T47D (cell line): ENCODE measurements around the gene WDR86.

ENCODE experiments used
- DNase-seq, 2 experiments: peaks; one replicate each; pipeline versions ENCODE4 v3.0.0 to v3.0.0-alpha.2; 2011 to 2012; ENCODE audit warnings: low read depth in 1 of 2, low spot score in 1 of 2
- JUND ChIP-seq: IDR thresholded peaks from 2 replicates; pipeline ENCODE4 v1.6.1; 2012; ENCODE audit warnings: low read depth
- in situ Hi-C: cut with HindIII; loops from 2 replicates; pipeline ENCODE4 v1.10.0; 2016; ENCODE audit warnings: low sequenced_read_pairs, low pct_unique_long_range_greater_than_20kb

WDR86 gene

DNA sequence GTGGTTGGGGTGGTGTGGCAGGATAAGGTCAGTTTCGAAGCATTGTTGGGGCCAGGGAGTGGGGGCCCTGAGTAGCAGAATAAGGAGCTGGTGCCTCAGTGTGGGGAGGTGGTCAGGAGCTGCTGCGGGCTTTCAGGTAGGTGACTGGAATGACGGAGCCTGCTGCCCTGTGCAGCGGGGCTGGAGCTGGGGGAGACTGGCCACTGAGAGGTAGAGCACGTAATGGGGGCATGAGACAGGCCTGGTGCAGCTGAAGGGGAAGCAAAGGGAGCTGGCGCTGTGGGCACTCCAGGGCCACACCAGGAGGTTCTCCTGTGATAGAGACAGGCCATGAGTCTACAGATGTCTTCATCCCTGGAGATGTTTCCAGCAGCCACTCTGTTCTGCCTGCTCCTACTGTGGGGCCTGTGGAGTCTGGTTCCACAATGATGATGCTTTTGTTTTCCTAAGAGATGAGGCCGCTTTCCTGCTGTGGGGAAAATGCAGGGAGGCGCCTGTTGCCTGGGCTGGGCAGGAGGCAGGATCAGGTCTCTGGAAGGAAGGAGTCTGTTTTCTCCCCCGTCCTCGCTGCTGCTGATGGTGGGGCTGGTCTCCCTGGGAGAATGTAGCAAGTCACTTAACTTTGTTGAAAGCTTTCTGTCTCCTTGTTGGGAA, 37.1 kb downstream of the WDR86 start:
- TF ChIP-seq JUND, result no peak
- in situ Hi-C loops, result no loop called here
- DNase-seq, result no peak

DNA sequence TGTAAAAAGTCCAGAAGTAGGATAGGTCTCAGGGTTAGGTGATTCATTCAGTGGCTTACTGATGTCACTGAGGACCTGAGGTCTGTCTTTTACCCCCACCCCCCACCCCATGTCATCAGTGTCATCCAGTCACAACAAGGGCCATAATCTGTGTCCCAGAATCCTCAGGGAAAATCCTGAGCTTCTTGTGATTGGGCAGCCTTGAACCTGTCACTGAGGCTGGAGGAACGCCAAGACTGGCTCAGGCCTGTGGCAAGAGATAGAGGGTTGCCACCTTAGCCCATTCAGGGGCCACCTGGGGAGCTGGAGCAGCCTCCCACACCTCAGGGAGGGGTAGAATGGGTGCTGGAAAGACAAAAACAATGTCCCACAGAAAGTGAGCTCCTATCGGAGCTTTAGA, 38.6 kb downstream of the WDR86 start:
- in situ Hi-C loops, result no loop called here
- no peak for DNase-seq
- TF ChIP-seq JUND, result no peak

DNA sequence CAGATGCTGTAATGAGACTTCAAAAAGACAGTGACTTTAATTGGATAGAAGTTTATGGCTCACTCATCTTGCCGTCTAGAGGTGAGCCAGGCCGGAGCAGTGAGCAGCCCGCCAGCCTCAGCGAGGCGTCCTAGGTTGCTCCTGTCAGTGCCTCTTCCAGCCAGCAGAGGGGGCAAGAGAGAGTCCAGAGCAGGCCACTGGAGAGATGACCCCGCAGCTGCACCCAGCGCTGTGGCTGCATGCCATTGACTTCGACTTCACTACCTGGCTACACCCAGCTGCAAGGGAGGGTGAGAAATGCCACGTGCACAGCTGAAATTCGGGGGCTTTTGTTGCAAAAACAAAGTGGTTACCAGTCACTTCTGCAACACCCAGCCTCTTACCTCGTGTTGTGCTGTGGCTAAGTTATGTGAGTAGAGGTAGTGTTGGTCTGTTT, 41.7 kb downstream of the WDR86 start:
- DNase-seq, result peak; percentile 55 to 71
- in situ Hi-C loops, result no loop called here
- no peak for TF ChIP-seq JUND

DNA sequence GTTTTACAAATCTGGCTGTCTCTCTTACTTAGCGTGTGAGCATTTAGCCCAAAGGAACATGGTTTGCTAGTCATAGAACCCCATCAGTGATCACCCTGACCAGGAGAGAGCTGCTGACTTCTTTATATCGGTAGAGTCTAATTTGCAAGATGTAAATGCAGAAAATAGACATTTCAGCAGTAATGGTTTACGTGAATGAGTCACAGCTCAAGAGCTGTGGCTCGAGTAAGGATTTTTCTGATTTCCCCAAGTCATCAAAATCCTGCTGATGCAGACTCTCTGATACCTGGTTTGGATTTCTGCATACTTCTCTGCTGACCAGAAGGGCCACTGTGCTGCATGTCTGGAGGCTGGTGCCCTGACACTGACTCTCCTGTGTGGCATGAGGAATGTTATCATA, 42.6 kb downstream of the WDR86 start:
- TF ChIP-seq JUND, result no peak
- in situ Hi-C loops, result no loop called here
- DNase-seq, result no peak

DNA sequence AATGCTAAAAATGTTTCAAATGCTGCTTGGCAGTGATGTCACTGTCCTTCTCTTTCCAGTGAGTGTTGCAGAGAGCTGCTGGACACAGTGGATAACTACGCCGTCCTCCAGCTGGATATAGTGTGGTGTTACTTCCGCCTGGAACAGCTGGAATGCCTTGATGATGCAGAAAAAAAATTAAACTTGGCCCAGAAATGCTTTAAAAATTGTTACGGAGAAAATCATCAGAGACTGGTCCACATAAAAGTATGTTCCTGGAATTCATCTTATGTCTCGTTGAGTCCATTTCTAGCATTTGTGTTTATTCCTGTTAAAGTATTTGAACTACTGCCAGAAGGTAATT, 43.0 kb downstream of the WDR86 start:
- TF ChIP-seq JUND, result no peak
- no peak for DNase-seq
- in situ Hi-C loops, result no loop called here

DNA sequence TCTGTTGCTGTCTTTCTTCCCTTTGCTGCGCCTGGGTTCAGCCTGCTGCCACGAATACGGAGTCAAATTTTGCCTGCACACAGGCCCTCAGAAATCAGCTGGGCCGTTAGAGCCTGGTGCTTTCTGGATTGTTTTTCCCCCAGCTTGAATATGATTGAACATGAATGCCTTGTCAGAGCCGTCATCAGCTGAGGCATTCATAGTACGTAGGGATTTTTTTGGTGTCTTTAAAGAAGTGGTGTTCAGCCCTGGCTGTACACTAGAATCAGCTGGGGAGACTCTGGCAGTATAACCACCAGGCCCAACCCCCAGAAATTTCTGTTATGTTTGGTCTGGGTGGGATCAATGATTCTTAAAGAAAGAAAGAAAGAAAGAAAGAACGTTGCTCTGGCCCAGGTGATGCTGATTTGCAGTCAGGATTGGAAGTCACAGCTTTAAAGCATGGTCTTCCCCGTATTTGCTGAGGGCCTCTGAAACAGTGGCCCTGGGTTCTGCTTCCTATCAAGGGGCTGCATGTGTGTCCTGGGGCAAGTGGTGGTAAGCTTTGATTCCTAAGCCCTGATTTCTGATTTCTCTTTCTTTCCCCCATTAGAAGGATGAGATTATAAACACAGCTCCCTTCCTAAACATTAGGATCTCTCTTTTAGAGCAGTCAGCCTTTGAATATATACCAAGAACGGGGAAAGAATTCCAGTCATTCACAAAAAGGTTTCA, 43.5 kb downstream of the WDR86 start:
- DNase-seq, result no peak
- TF ChIP-seq JUND, result no peak
- in situ Hi-C loops, result no loop called here

DNA sequence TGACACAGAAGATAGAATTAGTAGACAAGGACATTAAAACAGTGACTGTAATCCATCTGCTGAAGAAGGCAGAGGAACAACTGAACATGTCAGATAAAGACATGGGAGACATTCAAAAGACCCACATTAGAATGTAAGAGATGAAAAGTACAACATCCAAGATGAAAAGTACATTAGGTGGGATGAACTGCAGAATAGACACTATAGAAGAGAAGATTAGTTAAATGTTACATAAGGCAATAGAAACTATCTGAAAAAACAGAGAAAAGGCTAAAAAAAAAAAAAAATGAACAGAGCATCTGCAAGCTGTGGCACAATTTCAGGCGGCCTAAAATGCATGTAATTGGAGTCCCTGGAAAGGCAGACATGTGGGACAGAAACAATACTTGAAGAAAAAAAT, 46.7 kb downstream of the WDR86 start:
- no peak for DNase-seq
- TF ChIP-seq JUND, result no peak
- in situ Hi-C loops, result no loop called here

DNA sequence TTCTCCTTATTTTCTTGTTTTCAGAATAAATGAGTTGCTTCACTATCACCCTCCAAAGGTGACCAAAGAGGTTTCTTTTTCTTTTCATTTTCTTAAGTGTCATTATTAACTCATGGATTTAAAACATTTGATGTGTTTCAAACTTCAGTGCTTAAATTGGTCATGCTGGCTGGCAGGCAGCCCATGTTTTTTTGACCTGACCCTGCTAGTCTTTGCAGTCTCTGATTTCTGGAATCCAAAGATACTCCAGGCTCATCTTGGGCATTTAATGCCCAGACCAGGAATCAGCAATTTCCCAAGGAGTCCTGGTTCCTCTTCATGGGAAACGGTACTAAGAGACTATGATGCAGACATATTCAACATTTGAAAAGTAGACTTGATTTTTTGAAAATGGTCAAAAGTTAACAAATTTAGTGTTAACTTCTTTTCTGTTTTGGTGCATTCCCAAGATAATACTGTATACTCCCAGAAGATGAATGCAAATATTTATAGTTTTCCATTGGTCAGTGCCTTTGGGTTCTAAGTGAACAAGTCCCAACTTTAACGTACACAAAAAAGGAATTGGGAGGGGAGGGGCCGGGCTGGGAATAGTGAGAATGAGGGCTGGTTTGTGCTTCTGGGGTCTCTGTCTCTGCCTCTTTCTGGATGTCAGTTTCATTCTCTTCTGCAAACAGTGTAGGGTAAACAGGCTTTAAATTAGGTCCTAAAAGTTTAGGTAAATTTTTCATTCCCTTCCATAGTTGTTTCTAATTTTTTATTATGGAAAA, 48.5 kb downstream of the WDR86 start:
- no peak for DNase-seq
- no peak for TF ChIP-seq JUND
- in situ Hi-C loops, result no loop called here

DNA sequence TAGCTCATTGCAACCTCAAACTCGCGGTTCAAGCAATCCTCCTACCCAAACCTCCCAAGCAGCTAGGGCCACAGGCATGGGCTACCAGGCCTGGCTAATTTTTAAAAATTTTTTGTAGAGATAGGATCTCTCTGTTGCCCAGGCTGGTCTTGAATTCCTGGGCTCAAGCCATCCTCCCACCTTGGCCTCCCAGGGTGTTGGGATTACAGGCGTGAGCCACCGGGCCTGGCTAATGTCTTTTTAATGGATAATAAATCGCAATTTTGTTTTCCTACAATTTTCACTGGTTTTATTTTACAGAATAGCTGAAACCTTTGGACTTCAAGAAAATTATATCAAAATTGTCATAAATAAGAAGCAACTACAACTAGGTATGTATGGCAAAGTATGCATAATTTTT, 57.3 kb downstream of the WDR86 start:
- no peak for DNase-seq
- TF ChIP-seq JUND, result no peak
- in situ Hi-C loops, result no loop called here

DNA sequence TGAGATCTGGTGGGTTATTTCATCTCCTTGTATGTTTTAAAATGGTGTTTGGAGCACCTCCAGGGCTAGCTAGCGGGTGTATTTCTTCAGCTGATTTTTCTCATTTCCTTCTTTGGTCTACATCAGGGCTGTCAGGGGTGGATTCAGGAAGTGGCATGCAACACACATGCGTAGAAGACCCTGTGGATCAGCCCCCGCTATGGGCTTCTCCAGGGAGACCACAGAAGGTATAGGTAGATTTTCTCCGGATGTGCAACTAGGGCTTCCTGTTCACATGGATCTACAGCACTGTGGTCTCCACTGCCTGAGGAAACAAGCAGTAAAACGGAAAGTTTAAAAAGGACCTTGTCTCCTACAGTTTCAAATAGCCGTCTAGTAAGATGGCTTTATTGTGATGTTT, 57.9 kb downstream of the WDR86 start:
- no peak for DNase-seq
- in situ Hi-C loops, result no loop called here
- TF ChIP-seq JUND, result no peak

DNA sequence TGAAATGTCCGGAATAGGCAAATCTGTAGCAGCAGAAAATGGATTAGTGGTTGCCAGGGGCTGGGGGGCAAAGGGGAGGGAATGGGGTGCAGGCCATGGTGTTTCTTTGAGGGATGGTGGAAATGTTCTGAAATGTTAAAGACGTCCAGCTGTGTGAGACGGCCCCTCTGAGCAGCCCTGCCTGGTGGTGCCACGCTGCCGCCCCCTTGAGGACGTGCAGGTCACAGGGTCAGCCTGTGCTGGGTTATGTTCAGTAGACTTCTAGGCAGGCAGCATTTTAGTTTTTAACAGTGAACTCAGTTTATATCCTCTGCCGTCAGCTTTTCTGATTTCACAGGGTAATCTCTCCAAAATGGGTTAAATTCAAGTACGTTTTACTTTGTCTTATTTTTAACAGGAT, 58.8 kb downstream of the WDR86 start:
- no peak for TF ChIP-seq JUND
- in situ Hi-C loops, result no loop called here
- DNase-seq, result no peak

DNA sequence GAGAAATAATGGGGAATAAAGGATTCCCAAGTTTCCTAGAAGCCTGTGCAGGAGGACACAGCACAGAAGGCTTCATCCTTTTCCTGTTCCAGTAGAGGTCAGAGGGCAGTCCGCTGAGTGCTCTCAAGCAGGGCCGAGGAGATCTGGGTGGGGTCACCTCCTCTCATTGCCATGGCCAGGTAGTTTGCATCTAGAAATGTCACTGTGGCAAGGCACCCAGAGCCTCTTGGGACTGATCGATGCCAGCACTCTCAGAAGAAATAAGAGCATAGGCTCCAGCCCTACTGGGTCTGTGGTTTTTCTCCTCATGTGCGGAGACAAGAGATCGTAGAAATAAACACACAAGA, 60.4 kb downstream of the WDR86 start:
- in situ Hi-C loops, result no loop called here
- no peak for DNase-seq
- no peak for TF ChIP-seq JUND

DNA sequence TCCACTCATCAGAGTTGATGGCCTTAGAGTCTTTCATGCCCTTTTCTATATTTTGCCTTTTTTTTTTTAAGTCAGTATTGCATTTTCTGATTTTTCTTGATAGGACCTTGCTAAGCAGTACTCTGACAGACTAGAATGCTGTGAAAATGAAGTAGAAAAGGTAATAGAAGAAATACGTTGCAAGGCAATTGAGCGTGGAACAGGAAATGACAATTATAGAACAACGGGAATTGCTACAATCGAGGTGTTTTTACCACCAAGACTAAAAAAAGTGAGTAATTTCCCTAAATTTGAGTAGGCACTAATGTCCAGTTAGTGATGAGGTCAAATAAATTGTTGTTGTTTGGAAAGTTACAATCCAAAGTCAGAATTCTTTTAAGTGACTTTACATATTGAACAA, 60.9 kb downstream of the WDR86 start:
- in situ Hi-C loops, result no loop called here
- no peak for TF ChIP-seq JUND
- no peak for DNase-seq
